Hepatocyte (in vitro differentiated cells): ENCODE measurements around the gene RAF1. TPM values are rescaled to one million over a fixed set of nuclear protein-coding genes. Genes with fewer than 3 reads are reported as not detected.

Source experiments
- DNase-seq: peaks from one replicate; pipeline ENCODE4 v3.0.0-alpha.2; 2016; ENCODE audit warnings: low spot score
- H2AFZ ChIP-seq: fragments of 200-600 bp; sonication (generic); 2 replicates; pipeline ENCODE4 v1.6.0; 2016; ENCODE audit warnings: antibody characterized with exemption, mild to moderate bottlenecking
- H3K27ac ChIP-seq: fragments of 200-600 bp; sonication (generic); 2 replicates; pipeline ENCODE4 v1.5.1; 2016; ENCODE audit warnings: mild to moderate bottlenecking
- H3K27me3 ChIP-seq: fragments of 200-600 bp; sonication (generic); 2 replicates; pipeline ENCODE4 v1.6.1; 2016
- H3K36me3 ChIP-seq: fragments of 200-600 bp; sonication (generic); replicated peaks from 2 replicates; pipeline ENCODE4 v1.5.1; 2016; ENCODE audit warnings: low read depth; ENCODE audit not compliant: insufficient read depth
- H3K4me1 ChIP-seq: fragments of 200-600 bp; sonication (generic); 2 replicates; pipeline ENCODE4 v1.5.1; 2016; ENCODE audit warnings: mild to moderate bottlenecking, moderate library complexity; ENCODE audit not compliant: insufficient read depth
- H3K4me2 ChIP-seq: fragments of 200-600 bp; sonication (generic); 2 replicates; pipeline ENCODE4 v1.6.0; 2016
- H3K4me3 ChIP-seq: fragments of 200-600 bp; sonication (generic); 2 replicates; pipeline ENCODE4 v1.5.1; 2016; ENCODE audit warnings: mild to moderate bottlenecking
- H3K79me2 ChIP-seq: fragments of 200-600 bp; sonication (generic); 2 replicates; pipeline ENCODE4 v1.6.0; 2017; ENCODE audit warnings: mild to moderate bottlenecking
- H3K9me2 ChIP-seq: fragments of 200-600 bp; sonication (generic); replicated peaks from 2 replicates; pipeline ENCODE4 v1.6.0; 2017; ENCODE audit warnings: mild to moderate bottlenecking; ENCODE audit not compliant: insufficient read depth
- H3K9me3 ChIP-seq: fragments of 200-600 bp; sonication (generic); 2 replicates; pipeline ENCODE4 v1.5.1; 2016; ENCODE audit warnings: low read depth, mild to moderate bottlenecking
- H4K20me1 ChIP-seq: fragments of 200-600 bp; sonication (generic); 2 replicates; pipeline ENCODE4 v1.6.0; 2016; ENCODE audit warnings: mild to moderate bottlenecking; ENCODE audit not compliant: insufficient read depth, poor library complexity, severe bottlenecking
- CTCF ChIP-seq: fragments of 200-600 bp; sonication (generic); IDR thresholded peaks from 2 replicates; pipeline ENCODE4 v1.5.1; 2016; ENCODE audit warnings: antibody characterized with exemption, mild to moderate bottlenecking; ENCODE audit not compliant: poor library complexity
- EZH2 ChIP-seq: fragments of 200-600 bp; sonication (generic); IDR thresholded peaks from 2 replicates; pipeline ENCODE4 v1.6.1; 2016; ENCODE audit warnings: antibody characterized with exemption, mild to moderate bottlenecking, borderline replicate concordance
- EZH2phosphoT487 ChIP-seq: fragments of 200-600 bp; sonication (generic); IDR thresholded peaks from one replicate; pipeline ENCODE4 v1.6.1; 2018; ENCODE audit warnings: antibody characterized with exemption, mild to moderate bottlenecking, low read depth, moderate library complexity; ENCODE audit not compliant: unreplicated experiment, severe bottlenecking
- WGBS: methylation state at CpG from one replicate; pipeline ENCODE4 v1.1.6; 2016; ENCODE audit warnings: low lambda C conversion rate; ENCODE audit errors: missing lambda C conversion rate; 5-methylcytosine and 5-hydroxymethylcytosine counted together
- polyA plus RNA-seq: library from polyadenylated mRNA; unstranded; fragments of >200 nt; fragmentation: Nextera tagmentation; extraction: Ambion mirVana; gene quantifications from 2 replicates; pipeline ENCODE4 v1.2.1, GENCODE V29; 2016
- total RNA-seq: library from RNA; depleted of rRNA; stranded (reverse); fragments of >200 nt; gene quantifications from 2 replicates; pipeline ENCODE4 v1.2.3, GENCODE V29; 2014

RAF1 gene
- total and polyA plus RNA-seq, 2 experiments from 2014 or later = 79.8 to 118 TPM

GRCh38 chr3:12584083-12584482 is 79.8 kb downstream of the RAF1 start:
- peaks cover 4% of the 10 kb centered on the region for H3K4me1 ChIP-seq
- peaks cover 2% of the 10 kb centered on the region for H3K79me2 ChIP-seq
- no peak for TF ChIP-seq EZH2phosphoT487
- no peak for TF ChIP-seq CTCF
- TF ChIP-seq EZH2 = no peak
- no peak overlapping the region for H3K27ac ChIP-seq
- no peaks in the 10 kb centered on the region for H3K9me3 ChIP-seq
- H3K27me3 ChIP-seq = no peaks in the 10 kb centered on the region
- no peaks in the 10 kb centered on the region for H3K36me3 ChIP-seq
- WGBS = 100% methylated on average over 2 of the region's 2 CpGs
- H3K4me2 ChIP-seq = no peak overlapping the region
- no peak overlapping the region for H2AFZ ChIP-seq
- no peaks in the 10 kb centered on the region for H4K20me1 ChIP-seq
- DNase-seq = no peak
- no peak overlapping the region for H3K4me3 ChIP-seq
- no peaks in the 10 kb centered on the region for H3K9me2 ChIP-seq

GRCh38 chr3:12583280-12583679 is 80.6 kb downstream of the RAF1 start:
- Histone ChIP-seq H3K4me3 (no peak overlapping the region), H3K27ac (no peak overlapping the region), H2AFZ (no peak overlapping the region), H3K79me2 (peaks cover 2% of the 10 kb centered on the region), H3K9me3 (no peaks in the 10 kb centered on the region), H3K27me3 (no peaks in the 10 kb centered on the region), H3K4me1 (peaks cover 4% of the 10 kb centered on the region), H4K20me1 (no peaks in the 10 kb centered on the region), H3K36me3 (no peaks in the 10 kb centered on the region), H3K4me2 (no peak overlapping the region), H3K9me2 (no peaks in the 10 kb centered on the region)
- TF ChIP-seq EZH2phosphoT487 (no peak), CTCF (no peak)
- no peak for DNase-seq

- Histone ChIP-seq H3K79me2 (peaks cover 2% of the 10 kb centered on the region), H3K4me3 (no peak overlapping the region), H3K36me3 (no peaks in the 10 kb centered on the region), H3K4me2 (no peak overlapping the region), H3K9me3 (no peaks in the 10 kb centered on the region), H3K27me3 (no peaks in the 10 kb centered on the region), H3K9me2 (no peaks in the 10 kb centered on the region), H4K20me1 (no peaks in the 10 kb centered on the region), H2AFZ (no peak overlapping the region), H3K27ac (no peak overlapping the region), H3K4me1 (peaks cover 4% of the 10 kb centered on the region)
- no peak for DNase-seq
- WGBS = 90% methylated on average over 4 of the region's 4 CpGs
- TF ChIP-seq CTCF (no peak), EZH2phosphoT487 (no peak), EZH2 (no peak)
Measured at GRCh38 chr3:12582730-12583129, 81.2 kb downstream of the RAF1 start.

GRCh38 chr3:12579905-12580304 is 84.0 kb downstream of the RAF1 start:
- Histone ChIP-seq H3K36me3 (no peaks in the 10 kb centered on the region), H3K4me2 (no peak overlapping the region), H3K9me2 (no peaks in the 10 kb centered on the region), H2AFZ (no peak overlapping the region), H3K4me3 (no peak overlapping the region), H3K27ac (peak overlapping the region; percentile 62), H3K9me3 (no peaks in the 10 kb centered on the region), H3K79me2 (no peaks in the 10 kb centered on the region), H4K20me1 (no peaks in the 10 kb centered on the region), H3K4me1 (peaks cover 4% of the 10 kb centered on the region), H3K27me3 (no peaks in the 10 kb centered on the region)
- DNase-seq = peak; percentile 18
- WGBS = 74% methylated on average over 3 of the region's 3 CpGs
- no peak for TF ChIP-seq EZH2
- TF ChIP-seq EZH2phosphoT487 = no peak
- no peak for TF ChIP-seq CTCF
